Activated gamma-delta T cell treated with Interleukin-2 at 50 U/mL for 16 hours (primary cell): ENCODE measurements around the gene TRAK1.

Source experiments
- DNase-seq: peaks from one replicate; pipeline ENCODE4 v3.0.0-alpha.2; 2020

Gene TRAK1

GRCh38 chr3:42214565-42215283 lies 123.6 kb downstream of the TRAK1 start:
- DNase-seq = no peak

GRCh38 chr3:42216302-42216701 lies 125.1 kb downstream of the TRAK1 start:
- no peak for DNase-seq

DNA sequence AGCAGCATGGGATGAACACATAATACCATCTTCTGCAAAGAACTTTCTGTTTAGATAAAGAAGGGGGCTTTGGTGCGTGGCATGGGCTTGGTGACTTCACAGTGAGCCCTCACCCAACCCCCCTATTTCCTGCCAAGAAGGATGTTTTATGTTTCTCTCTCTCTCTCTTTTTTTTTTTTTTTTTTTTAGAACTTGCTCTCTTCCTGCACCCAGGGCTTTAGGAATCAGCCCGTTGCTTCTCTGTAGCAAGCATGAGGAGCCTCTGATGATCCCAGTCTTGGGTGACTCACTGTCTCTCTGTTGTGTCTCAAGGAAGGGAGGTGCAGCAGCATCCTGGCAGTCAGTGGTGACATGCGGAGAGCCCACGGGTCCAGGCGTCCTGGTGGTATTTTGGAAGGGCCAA lies 125.8 kb downstream of the TRAK1 start:
- DNase-seq = peak; percentile 40

- no peak for DNase-seq
Measured at GRCh38 chr3:42220436-42221121, 129.4 kb downstream of the TRAK1 start.

DNA sequence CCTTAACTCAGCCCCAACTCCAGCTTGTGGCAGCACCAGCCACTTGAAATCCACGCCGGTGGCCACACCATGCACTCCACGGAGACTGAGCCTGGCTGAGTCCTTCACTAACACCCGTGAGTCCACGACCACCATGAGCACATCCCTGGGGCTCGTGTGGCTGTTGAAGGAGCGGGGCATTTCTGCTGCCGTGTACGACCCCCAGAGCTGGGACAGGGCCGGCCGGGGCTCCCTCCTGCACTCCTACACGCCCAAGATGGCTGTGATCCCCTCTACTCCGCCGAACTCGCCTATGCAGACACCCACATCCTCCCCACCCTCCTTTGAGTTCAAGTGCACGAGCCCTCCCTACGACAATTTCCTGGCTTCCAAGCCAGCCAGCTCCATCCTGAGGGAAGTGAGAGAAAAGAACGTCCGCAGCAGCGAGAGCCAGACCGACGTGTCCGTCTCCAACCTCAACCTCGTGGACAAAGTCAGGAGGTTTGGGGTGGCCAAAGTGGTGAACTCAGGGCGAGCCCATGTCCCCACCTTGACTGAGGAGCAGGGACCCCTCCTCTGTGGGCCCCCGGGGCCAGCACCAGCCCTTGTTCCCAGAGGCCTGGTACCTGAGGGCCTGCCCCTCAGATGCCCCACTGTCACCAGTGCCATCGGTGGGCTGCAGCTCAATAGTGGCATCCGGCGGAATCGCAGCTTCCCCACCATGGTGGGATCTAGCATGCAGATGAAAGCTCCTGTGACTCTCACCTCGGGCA lies 132.0 kb downstream of the TRAK1 start:
- no peak for DNase-seq

DNA sequence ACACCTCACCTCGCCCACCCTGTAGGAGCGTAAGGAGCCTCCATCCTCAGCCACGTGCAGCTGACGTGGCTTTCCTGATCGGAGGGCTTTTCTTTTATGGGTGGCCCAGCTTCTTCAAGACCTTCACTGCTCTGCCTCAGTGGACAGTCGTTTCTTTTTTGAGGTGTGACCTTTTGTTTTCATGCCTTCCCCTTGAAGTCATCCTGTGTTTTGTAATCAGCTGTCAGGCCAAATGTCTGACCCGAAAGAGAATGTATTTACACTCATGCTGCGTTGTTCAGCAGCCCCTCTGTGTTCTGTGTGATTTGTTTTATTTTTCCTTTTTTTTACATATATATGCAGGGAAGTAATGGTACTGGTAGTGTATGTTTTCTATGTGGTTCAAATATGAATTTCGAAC lies 133.0 kb downstream of the TRAK1 start:
- no peak for DNase-seq

- DNase-seq = no peak
Measured at GRCh38 chr3:42224658-42225421, 133.7 kb downstream of the TRAK1 start.

DNA sequence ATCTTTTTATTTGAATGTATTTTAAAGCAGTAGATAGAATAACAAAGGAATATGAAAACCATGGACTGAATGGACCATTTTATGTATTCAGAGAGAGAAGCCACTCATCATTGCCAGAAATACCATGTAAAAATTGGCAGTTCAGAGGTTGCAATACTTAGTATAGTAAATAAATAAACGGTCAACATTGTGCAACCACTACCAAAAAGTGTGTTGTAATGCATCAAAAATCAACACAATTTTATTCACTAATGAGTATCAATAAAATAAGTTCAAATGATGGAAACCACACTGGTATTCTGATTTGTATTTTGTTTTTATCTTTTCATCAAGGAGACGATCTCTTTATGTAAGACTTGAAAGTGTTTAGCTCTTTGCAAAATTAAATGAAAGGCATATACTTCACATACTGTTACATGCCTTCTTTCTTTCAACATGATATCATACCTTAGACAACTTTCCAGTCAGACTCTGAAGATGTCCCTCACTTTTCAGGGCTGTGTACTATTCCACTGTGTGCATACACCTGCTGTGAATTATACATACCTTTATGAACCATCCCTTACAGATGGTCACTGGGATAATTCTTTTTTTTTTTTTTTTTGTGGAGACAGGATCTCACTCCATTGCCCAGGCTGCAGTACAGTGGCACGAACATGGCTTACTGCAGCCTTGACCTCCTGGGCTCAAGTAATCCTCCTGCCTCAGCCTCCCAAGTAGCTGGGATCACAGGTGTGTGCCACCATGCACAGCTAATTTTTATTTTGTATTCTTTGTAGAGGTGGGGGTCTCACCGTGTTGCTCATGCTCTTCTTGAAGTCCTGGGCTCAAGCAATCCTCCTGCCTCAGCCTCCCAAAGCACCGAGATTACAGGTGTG lies 134.6 kb downstream of the TRAK1 start:
- DNase-seq = no peak

GRCh38 chr3:42226470-42227425 lies 135.6 kb downstream of the TRAK1 start:
- no peak for DNase-seq

DNA sequence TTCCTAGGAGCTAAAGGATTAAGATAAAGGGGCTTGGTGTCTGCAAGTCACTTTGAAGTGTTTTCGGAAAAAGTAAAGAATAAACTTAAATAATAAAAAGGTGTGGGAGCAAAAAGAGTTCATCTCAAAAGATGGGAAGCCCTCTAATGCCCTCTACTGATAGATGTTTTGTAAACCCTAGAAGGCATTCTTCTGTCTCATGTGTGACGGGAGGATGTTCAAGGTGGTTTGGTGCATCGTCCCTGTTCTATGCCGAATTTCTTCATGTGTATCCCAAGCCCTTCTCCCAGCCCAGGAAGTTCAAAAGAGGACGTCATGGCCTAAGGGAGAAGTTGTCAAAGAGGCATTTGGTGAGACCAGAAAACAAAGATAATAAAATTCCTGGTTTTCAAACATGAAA lies 137.6 kb downstream of the TRAK1 start:
- no peak for DNase-seq

GRCh38 chr3:42229266-42229941 lies 138.2 kb downstream of the TRAK1 start:
- DNase-seq = no peak

DNA sequence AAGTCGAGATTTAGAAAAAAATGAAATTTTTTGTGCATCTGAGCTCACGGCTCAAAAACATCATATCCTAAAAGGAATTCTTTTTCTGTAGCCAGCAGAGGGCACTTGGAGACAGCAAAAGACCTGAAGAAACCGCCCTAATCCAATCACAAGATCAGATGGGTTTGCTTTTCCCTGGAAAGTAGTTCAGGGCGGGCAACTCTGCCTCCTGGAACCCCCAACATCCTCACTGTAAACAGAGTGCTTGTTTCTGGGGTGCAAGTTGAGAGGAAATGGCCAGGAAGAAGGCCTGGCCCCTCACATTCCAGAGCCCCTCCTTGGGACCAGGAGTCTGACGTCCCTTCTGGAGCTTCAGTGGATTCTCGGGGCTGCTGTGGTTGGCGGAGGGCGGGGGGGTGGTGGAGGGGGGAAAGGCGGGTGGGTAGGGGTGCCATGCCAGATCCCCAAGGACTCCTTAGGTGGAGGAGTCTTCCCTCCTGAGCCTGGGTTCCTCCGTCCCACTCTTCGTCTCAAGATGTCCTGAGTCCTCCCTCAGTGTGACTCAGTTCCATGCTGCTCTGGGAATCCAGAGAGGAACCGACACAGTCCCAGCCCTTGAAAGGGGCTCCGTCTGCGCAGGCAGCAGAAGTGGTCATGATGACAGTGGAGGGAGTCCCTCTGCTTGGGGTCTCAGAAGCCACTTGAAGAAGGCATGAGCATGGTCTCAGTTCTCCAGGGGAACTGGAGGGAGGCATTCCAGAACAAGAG lies 139.0 kb downstream of the TRAK1 start:
- DNase-seq = no peak

GRCh38 chr3:42230860-42231259 lies 139.7 kb downstream of the TRAK1 start:
- DNase-seq = no peak

- DNase-seq = no peak
Measured at GRCh38 chr3:42235532-42235931, 144.4 kb downstream of the TRAK1 start.

- no peak for DNase-seq
Measured at GRCh38 chr3:42236611-42237010, 145.5 kb downstream of the TRAK1 start.

DNA sequence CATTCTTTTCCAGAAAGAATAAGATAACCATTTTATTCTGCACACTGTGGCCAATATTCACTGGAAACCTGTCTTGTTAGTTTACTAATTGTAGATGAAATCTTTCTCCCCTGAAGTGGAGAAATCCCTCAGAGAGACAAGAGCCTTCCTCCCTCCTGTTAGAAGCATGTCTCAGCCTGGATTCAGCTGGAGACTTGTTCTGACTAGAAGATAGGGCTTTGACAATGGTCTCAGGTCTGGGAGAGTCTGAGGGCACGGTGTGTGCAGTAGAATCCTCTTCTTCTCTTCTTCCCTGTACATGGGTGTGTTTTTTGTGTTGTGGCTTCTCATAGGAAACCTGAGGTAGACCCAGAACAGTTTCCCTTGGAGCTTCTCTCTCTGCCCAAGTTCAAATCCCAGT lies 154.9 kb downstream of the TRAK1 start:
- DNase-seq = no peak

- peak; percentile 56 for DNase-seq
Measured at GRCh38 chr3:42247576-42248027, 156.4 kb downstream of the TRAK1 start.

DNA sequence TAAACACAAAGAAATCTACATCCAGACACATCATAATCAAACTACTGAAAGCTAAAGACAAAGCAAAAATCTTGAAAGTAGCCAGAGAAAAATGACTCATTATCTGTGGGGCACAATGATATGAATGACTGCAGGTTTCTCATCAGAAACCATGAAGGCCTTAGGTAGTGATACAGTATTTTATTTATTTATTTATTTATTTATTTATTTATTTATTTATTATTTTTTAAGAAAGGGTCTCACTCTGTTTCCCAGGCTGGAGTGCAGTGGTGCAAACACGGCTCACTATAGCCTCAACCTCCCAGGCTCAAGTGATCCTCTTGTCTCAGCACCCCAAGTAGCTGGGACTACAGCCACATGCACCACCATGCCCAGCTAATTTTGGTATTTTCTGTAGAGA lies 159.6 kb downstream of the TRAK1 start:
- DNase-seq = no peak

DNA sequence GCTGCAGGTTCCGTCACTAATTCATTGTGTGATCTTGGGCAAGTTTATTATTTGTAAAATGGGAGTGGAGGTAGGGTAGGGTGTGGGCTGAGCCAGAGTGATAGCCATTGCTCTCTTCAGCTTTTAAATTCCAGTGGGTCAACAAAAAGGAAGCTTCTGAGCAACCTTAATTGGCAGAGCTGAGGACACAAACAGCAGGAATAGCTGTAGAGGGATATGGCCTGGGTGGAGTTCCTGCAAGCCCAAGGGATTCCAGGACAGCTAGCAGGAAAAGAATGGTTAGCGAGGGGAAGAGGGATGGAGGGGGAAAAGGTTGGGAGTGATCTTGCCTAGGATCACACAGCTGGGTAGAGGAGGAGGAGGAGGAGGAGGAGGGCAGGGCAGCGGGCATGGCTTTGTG lies 163.4 kb downstream of the TRAK1 start:
- no peak for DNase-seq
